GM19328 (cell line): ENCODE measurements around the gene FOXP3.

Source experiments
- ATAC-seq: cut with Tn5 transposase; IDR thresholded peaks from one replicate; pipeline ENCODE4 v1.9.1; 2021; ENCODE audit warnings: mild to moderate bottlenecking, moderate library complexity; ENCODE audit not compliant: unreplicated experiment

FOXP3 gene

GRCh38 chrX:49226946-49227345, 37.6 kb downstream of the FOXP3 start:
- no peak for ATAC-seq

GRCh38 chrX:49225858-49226257, 38.7 kb downstream of the FOXP3 start:
- no peak for ATAC-seq

- ATAC-seq = no peak
Observed at GRCh38 chrX:49221868-49222267, 42.6 kb downstream of the FOXP3 start.

- no peak for ATAC-seq
Observed at GRCh38 chrX:49220100-49220499, 44.4 kb downstream of the FOXP3 start.

GRCh38 chrX:49214996-49215526, 49.4 kb downstream of the FOXP3 start:
- ATAC-seq = no peak

GRCh38 chrX:49214416-49214815, 50.1 kb downstream of the FOXP3 start:
- no peak for ATAC-seq

GRCh38 chrX:49212861-49213260, 51.6 kb downstream of the FOXP3 start:
- no peak for ATAC-seq

- ATAC-seq = no peak
Observed at GRCh38 chrX:49212209-49212608, 52.3 kb downstream of the FOXP3 start.

GRCh38 chrX:49211074-49211473, 53.4 kb downstream of the FOXP3 start:
- ATAC-seq = no peak

- ATAC-seq = no peak
Observed at GRCh38 chrX:49210406-49210805, 54.1 kb downstream of the FOXP3 start.

- no peak for ATAC-seq
Observed at GRCh38 chrX:49209434-49210251, 54.9 kb downstream of the FOXP3 start.

GRCh38 chrX:49208399-49208798, 56.1 kb downstream of the FOXP3 start:
- no peak for ATAC-seq

- ATAC-seq = no peak
Observed at GRCh38 chrX:49206543-49206942, 58.0 kb downstream of the FOXP3 start.

GRCh38 chrX:49205443-49205842, 59.1 kb downstream of the FOXP3 start:
- ATAC-seq = no peak

- no peak for ATAC-seq
Observed at GRCh38 chrX:49204709-49205108, 59.8 kb downstream of the FOXP3 start.

- no peak for ATAC-seq
Observed at GRCh38 chrX:49204017-49204416, 60.5 kb downstream of the FOXP3 start.

GRCh38 chrX:49203536-49203935, 61.0 kb downstream of the FOXP3 start:
- ATAC-seq = no peak

GRCh38 chrX:49202022-49202421, 62.5 kb downstream of the FOXP3 start:
- ATAC-seq = no peak
